HG02970 (cell line): ENCODE data around the gene P4HB.

Experiments used
- ATAC-seq: cut with Tn5 transposase; IDR thresholded peaks from one replicate; pipeline ENCODE4 v1.9.1; 2021; ENCODE audit warnings: mild to moderate bottlenecking, moderate library complexity, moderate number of reproducible peaks; ENCODE audit not compliant: unreplicated experiment, low FRiP score

The P4HB gene

DNA sequence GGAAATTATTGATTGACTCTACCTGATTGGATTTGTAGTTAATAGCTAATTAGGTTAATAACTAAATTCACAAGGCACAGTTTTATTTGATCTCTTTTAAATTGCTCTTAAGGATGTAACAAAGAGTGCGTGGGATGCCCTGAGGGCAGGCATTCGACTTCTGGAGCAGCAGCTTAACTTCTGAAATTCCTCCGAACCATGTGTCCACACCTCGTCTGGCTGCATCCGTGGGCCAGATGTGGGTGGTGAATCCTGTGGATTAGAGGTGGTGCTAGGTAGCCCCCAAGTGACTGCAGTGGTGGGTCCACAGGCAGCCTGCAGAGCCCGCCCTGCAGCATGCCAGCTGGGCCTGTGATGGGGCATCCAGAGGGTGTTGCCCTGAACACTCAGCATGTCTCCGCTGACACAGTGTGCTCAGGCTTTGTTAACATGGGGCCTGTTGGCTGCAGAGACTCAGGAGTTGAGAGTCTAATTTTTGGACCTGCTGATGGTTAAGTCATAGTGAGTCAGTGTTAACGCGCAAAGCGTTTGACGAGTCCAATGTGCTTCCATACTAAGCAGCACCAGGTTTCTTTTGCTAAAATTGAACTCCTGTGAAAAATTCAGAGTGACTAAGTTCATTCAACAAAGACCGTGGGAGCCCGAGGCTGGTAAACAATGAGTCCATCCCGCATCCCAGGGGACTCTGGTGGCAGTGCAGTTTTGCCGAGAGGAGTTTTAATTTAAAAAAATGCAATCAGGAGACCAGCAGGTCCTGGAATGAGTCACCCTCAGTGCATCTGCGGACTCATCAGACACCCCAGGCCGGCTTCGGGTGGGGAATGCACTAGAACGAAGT is 37.9 kb upstream of the P4HB start:
- ATAC-seq = no peak

DNA sequence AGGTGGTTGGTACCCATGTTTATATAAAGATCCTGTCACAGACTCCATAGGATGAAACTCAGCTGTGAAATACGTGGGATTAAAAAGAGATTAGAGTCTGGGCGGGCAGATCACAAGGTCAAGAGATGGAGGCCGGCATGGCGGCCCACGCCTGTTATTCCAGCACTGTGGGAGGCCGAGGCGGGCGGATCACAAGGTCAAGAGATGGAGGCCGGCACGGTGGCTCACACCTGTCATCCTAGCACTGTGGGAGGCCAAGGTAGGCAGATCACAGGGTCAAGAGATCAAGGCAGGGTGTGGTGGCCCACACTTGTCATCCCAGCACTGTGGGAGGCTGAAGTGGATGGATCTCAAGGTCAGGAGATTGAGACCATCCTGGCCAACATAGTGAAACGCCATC is 35.1 kb upstream of the P4HB start:
- ATAC-seq = no peak

DNA sequence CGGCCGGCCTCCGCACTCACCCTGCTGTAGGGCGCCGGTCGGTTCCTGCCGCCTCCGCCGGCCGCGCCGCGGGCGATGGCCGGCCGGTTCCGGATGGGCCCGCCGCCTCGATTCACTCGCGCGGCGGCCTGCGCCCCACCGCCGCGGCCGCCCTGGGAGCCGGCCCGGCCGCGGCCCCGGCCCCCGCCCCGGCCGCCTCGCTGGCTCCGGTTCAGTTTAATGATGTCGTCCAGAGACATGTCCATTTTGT is 30.9 kb upstream of the P4HB start:
- ATAC-seq = no peak

DNA sequence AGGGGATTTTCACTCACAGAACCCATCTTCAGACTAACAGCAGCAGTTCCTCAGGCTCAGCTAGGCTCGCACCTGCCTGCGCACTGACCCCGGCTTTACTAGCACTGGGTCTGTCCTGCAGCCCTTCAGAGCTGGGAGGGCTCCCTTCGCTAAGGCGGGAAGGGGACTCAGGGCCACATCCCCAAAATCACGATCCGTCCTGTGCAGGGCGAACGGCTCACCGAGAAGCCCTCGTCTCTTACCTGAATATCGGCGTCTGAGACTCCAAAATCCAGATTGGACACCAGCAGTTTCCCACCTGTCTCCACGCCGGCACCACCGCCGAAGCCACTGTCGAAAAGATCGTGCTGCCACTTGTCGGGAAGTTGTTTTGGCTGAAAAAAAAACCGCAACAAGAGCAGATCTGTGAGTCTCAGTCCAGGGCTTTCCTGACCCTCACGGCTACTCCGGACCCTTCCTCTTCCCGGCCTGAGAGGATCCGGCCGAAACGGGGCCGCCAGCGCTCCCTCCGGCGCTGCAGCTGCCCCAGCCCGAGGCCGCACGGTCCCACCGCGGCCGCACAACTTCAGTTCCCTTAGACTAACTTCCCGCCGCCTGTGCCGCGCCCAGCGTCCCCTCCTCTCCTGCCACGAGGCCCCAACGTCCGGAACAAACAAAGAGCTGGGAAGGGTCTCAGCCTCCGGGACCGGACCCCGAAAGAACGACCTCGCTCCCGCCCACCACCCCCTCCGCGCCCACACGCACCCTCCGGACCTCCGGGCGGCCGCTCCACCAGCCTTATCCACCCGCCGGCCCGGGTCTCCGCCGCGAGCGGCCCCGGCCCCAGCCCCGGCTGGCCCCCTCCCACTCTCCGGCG is 30.3 kb upstream of the P4HB start:
- ATAC-seq = peak; percentile 26

DNA sequence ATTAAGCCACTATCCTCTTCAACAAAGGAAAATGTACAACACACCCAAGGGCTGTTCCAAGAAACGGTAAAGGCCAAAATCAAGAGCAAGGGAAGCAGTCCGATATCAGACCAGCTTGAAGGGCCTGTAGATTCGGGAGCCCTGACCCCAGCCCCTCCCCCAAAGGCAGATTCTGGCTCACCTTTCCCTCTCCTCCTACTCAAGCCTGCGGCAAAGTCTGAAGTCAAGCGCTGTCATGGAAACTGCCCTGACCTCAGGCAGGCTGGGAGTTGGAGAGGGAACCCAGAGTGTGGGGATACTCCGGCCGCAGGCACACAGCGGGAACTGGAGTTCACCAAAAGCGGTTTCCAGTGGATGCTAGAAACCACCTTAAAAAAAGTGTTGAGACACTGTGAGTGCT is 29.3 kb upstream of the P4HB start:
- no peak for ATAC-seq

DNA sequence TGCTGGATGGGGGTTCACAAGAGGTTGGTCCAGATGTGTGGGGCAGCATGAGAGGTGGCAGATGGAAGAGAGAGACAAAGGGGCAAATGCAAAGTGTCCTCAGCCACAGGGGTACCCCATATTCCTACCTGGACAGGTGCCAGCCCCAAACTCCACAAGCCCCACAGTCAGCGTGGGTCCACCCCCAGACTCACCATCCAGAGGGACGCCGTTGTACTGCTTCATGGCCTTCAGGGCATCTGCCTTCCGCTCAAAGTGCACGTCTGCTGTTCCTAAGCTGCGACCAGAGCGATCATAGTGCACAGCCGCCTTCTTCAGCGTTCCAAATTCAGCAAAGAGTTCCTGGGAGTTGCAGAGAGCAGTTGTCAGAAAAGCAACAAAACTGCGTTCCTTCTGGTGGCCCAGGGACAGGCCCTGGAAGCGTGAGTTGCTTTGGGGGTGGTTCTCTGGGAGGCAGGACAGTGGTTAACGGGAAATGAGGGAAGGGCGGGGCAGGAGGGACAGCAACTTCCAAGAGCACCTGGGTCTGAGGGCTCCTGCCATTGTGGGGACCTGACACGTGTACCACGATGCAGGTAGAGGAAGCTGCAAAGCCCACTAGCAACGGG is 28.8 kb upstream of the P4HB start:
- ATAC-seq = no peak

DNA sequence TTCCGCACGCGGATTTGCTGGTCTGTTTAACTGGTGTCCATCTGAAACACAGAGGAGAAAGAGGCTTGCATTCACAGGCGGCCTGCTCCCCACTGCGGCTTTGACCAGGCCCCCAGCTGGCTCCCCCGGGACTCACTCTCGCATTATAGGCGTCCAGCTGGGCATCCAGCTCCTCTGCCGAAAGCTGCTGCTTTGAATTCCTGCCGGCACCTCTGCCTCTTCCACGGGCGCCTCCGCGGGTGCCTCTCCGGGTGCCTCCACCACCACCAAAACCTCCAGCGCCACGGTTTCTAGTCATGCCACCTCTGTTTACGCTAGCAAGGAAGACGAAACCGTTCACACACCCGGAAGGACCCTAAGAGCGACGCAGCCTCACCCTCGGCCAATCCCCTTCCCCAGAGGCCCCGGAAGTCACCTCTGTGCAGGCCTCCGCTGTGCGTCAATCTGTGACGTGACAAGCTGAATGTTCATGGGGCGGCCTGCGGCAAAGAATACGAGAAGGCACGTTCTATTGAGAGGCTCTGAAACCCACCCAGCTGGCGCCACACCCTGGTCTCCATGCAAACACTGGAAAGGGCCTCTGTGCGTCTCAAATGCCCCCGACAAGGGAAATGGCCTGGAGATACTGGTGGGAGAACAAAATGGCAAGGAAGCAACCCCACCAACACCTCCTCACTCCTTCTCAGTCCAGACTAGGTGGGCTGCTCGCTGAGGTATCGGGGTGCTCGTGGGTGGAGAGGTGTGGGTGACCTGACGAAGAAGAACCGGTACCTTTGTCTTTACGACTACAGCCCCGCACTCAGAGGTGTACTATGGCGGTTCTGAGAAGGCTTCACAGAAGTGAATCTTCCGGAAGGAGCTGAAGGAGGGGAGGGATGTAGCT is 28.0 kb upstream of the P4HB start:
- no peak for ATAC-seq

DNA sequence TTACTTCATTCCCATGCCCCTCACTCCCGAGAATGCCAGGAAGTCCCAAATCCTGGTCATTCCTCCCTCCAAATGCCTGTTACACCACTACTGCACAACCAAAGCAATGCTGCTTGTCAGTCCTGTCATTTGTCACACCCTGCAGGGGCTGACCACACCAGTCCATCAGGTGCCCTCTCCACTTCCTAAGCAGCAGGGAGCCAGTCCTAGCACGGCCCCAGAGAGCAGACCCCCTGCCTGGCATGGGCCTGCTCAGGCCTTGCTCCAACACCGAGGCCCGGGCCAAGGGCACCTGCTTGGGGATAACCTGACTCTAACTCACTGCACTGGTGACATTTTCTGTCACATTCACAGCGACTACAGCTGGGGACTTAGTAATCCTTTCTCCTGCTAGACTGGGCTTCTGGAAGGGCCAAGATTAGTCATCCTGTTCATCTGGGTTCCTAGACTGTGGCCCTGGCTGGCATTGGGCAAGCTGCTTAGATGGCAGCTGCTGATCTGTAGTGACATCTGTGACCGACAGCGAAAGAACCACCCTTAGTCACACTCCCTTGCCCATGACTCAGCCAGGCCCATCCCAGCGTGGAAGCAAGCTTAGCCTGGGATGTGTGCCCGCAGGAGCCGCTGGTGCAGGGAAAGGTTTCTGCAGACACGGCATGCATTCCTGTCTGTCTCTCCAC is 25.7 kb upstream of the P4HB start:
- ATAC-seq = no peak

DNA sequence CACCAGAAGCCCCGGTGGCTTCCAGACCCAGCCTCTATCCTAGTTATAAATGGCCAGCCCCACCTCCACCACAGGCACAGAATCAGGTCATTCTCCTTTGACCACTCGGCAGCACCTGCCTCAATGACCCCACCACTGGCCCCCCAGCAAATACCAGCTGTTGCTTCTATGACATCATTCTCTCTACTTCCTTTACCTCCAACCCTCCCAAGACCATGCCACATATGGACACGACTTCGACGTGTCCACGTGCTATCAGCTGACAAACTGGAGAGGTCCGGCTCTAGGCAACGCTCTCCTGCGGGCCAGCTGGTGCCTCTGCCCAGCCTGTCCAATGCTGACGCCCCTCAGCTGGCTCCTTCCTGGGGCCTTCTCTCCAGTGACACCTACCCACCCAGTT is 25.1 kb upstream of the P4HB start:
- ATAC-seq = no peak

DNA sequence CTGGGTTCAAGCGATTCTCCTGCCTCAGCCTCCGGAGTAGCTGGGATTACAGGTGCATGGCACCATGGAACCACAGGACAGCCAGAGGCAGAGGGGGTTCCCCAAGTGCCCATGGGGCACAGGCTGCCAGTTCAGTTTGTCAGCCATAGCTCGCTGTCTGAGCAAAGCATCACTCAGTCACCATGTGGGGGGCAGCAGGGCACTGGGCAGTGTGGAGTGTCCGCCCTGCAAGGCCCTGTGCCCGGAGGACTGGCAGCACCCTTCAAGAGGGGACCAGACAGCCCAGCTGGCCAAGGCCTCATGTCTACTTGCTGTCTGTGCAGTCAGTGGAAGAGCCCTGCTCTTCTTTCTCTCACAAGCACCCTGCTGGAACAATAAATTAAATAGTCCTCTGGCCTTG is 24.6 kb upstream of the P4HB start:
- no peak for ATAC-seq

DNA sequence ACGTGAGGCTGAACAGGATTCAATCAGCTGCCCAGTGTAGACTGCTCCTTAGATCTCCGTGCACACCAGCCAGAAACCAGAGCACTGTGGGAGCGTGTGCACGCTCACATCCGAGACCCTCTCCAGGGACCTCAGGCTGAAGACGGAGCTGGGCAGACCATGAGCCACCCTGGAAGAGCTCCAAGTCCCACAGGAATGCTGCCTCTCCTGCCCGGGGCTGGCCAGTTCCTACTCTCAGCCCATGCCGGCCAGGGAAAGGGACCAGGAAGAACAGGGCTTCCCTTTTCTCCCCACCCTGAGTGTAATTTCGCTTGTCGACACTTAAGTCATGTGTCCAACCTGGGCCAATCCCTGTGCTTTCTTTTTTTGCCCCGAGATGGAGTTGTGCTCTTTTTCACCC is 24.2 kb upstream of the P4HB start:
- ATAC-seq = no peak

DNA sequence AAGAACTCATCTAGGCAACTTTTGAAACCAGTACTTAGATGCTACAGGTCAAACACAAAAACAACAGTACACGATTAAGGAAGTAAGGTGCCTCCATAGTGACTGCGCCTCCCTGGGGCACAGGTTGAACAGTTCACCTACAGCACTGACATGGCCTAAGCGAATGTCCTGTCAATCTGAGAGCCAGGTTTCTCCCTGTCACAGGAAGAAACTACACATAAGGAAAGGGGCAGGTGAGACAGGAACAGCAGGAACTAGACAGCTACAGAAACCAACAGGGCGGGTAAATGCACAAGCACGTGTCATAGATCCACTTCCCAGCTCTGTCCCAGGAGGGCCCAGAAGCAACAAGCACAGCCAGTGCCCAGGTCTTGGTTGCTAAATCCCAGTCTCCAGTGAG is 18.8 kb upstream of the P4HB start:
- ATAC-seq = no peak

DNA sequence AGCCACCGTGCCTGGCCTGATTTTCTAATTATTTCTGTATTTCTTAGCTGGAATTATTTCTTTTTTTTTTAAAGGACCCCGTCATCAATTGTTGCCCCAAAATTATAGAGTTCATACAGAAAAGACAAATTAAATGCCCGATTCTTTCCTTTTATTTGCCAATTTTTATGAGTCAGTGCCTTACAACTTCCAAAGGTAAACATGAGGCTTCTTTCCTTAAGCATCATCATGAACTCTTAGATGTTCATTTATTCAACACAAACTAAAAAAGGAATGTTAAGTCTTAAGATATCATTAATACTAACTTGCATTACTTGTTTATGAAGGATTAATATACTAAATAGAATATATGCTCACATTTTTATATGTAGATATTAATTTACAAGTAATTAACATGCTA is 18.0 kb upstream of the P4HB start:
- no peak for ATAC-seq

DNA sequence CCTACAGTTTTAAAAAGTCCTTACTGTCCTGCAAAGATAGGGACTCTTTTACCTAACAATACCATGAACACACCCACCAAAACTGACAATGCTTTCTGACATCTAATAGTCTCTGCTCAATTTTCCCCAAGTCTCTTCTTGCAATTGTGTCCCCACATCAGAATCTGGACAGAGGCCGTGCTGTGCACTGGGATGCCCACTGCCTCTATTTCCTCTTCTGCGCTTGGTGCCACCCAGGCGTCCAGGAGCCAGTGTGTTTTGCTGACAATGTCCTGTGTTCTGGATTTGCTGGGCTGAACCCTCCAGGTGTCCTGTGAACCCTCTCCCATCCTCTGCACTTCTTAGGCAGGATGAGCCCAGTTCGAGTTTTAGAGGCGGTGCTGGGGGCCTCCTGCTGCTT is 17.2 kb upstream of the P4HB start:
- ATAC-seq = no peak

DNA sequence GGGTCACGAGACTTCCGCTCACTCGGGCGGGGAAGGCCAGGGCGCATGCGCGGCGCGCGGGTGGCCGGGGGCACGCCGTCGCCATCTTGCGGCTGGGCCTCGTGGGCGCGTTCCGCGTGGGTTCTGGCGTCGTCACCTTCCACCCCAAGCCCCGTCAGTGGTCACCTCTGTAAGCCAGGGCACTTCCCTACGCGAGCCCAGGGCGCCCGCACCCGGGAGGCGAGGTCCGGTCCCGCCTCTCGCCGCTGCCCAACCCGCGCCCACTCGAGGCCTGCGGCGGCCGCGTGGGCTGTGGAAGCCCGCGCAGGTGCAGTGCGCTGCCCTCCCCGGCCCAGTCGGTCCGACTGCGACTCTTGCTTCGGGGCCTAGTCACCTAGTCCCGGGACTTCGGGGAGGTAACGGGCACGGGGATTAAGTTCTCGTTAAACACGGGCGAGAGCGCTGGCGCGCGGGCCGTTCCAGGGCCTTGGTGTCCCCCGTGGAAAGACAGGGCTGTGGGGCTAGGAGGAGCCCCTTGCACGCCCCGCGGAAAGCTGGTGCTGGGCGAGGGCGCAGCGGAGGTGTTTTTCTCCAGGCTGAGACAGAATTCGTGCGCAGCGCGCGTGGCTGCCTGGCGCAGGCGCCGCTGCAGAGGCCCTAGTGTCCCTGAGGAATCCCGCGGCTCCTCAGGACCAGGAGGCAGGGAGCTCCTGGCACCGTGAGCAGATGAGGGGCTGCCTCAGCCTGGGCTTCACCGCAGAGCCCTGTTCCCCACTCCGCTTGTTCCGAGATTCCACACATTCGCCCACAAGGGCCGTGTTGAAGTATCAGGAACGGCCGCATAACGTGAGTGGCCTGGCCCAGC is 11.3 kb upstream of the P4HB start:
- peak; percentile 54 for ATAC-seq

DNA sequence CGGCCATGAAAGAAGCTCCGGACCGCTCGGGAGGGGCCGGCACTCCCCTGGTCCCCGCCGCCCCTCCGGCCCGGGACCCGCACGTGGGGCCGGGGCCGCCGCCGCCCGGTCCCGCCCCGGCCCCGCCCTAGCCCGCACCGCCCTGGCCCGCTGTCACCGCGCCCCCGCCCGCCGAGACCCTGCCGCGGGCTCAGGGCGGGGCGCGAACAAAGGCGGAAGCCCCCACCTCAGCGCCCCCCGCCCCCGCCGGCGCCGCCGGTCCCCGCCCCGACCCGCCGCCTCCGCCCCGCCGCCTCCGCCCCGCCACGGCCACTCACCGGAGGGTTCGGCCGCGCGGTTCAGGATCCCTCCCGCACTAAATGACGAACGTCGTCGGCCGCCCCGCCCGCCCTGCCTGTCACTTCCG is 10.6 kb upstream of the P4HB start, which contains the start of gene ARHGDIA:
Gene ARHGDIA, minus strand, starts transcription at position 357 of the 406 bp plus-strand sequence. CDS start 1,407 bp downstream, outside the sequence.
- ATAC-seq = peak; percentile 30

DNA sequence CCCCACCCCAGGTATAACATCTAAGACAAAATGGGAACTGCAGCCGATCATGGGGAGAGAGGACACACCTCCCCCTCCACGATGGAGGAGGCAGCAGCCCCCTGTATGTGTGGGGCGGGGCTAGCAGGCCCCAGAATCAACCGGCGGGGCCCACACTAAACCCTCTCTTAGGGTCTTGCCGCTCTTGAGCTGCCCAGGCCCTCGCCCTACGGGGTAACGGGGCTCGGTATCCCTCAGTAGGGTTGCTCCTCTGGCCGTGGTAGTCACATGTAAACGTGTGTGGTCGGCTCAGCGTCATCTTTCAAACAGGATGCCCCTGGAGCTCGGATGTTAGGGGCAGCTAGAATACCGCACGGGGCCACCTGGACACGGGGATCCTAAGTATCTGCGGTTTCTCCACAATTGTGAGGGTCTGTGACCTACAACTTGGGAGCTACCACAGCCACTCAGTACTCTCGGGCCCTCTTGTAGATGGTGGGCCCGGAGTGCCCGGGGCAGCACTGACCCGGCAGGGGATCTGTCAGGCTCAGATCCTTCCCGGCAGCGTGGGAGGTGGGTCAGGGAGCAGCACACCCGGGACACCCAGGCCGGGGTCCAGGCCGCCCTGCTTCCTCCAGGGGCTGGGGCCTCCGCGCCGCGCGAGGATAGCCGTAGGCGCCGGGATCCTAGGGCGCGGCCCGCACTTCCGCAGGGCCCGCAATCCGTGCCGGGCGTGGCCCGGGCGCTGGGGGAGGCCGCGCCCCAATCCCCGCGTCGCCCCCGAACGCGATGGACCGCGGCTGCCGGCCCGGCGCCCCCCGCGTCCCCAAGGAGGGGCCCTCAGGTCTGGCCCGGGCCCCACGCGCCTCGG is 10.0 kb upstream of the P4HB start:
- peak; percentile 22 for ATAC-seq
